Measurements from ENCODE around the gene BCAR3. TPM values are rescaled to one million over a fixed set of nuclear protein-coding genes. Genes with fewer than 3 reads are reported as not detected.

Gene BCAR3
- total and polyA plus RNA-seq, 2 of the 4 experiments (the other 2 are of a cell fraction): 41.4 to 46.4 TPM

GRCh38 chr1:93678946-93679480 is 2.6 kb downstream of the BCAR3 start:
- TF ChIP-seq POLR2A (IDR thresholded peaks at IDR 0.05; ENCODE audit: low read depth, low read length) (no peak), FOS (IDR thresholded peaks at IDR 0.05; ENCODE audit: low read depth, low read length) (no peak), RCOR1 (IDR thresholded peaks at IDR 0.05; ENCODE audit: insufficient replicate concordance, low read length) (no peak), RAD21 (IDR thresholded peaks at IDR 0.05; ENCODE audit: low read length) (no peak), SMC3 (IDR thresholded peaks at IDR 0.05; ENCODE audit: low read depth, low read length) (no peak), RFX5 (IDR thresholded peaks at IDR 0.05; ENCODE audit: low read depth, low read length) (no peak), CEBPB (IDR thresholded peaks at IDR 0.05; ENCODE audit: low read depth, low read length) (no peak), MAZ (IDR thresholded peaks at IDR 0.05; ENCODE audit: borderline replicate concordance, low read depth, low read length) (no peak), CTCF (conservative IDR thresholded peaks at IDR 0.05; ENCODE audit: low read depth, low read length) (no peak), NFE2L2 (IDR thresholded peaks at IDR 0.05; ENCODE audit: low read depth, low read length) (no peak), MXI1 (IDR thresholded peaks at IDR 0.05; ENCODE audit: borderline replicate concordance, low read depth, low read length) (no peak)
- TF ChIP-seq, protein P1, sequence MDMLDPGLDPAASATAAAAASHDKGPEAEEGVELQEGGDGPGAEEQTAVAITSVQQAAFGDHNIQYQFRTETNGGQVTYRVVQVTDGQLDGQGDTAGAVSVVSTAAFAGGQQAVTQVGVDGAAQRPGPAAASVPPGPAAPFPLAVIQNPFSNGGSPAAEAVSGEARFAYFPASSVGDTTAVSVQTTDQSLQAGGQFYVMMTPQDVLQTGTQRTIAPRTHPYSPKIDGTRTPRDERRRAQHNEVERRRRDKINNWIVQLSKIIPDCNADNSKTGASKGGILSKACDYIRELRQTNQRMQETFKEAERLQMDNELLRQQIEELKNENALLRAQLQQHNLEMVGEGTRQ (IDR thresholded peaks at IDR 0.05; ENCODE audit: low read depth, low read length): no peak
- Histone ChIP-seq H4K5ac (ENCODE audit: low read depth, low read length) (peak overlapping the region; percentile 62), H3K9me1 (ENCODE audit: insufficient read depth, low read length) (peaks cover 33% of the 10 kb centered on the region), H2AFZ (replicated peaks; ENCODE audit: low read length, poor library complexity) (no peak overlapping the region), H2AK5ac (ENCODE audit: low read depth, low read length) (peak overlapping the region; percentile 93), H3K27ac (ENCODE audit: insufficient read depth, low read length) (peak overlapping the region; percentile 78), H3K9ac (ENCODE audit: low read depth, low read length) (peak overlapping the region; percentile 43; the same call in 1 of the 2 replicates), H3K14ac (replicated peaks; ENCODE audit: low read depth, low read length) (peak overlapping the region; percentile 84), H2BK20ac (ENCODE audit: low read depth, low read length) (peak overlapping the region; percentile 88), H2BK5ac (ENCODE audit: low read depth, low read length, poor library complexity, severe bottlenecking) (peak overlapping the region; percentile 88), H3K4ac (ENCODE audit: low read depth, low read length) (peak overlapping the region; percentile 88), H4K91ac (ENCODE audit: insufficient read depth, low read depth, low read length) (peak overlapping the region; percentile 74), H4K8ac (ENCODE audit: low read depth in 2 of 2, low read length in 2 of 2) (peak overlapping the region; percentile 8 to 76; a peak in 3 of 4 replicates), H3K27me3 (ENCODE audit: control insufficient read depth, insufficient read depth, low read length) (no peaks in the 10 kb centered on the region), H2BK120ac (ENCODE audit: low read depth, low read length) (peak overlapping the region; percentile 77), H3K9me3 (ENCODE audit: control insufficient read depth, insufficient read depth, low read length) (no peaks in the 10 kb centered on the region), H3K56ac (ENCODE audit: extremely low read depth, insufficient read depth, low read length) (peak overlapping the region; percentile 64), H3K23ac (ENCODE audit: low read depth, low read length) (peak overlapping the region; percentile 91), H4K20me1 (ENCODE audit: insufficient read depth, low read length) (peaks cover 58% of the 10 kb centered on the region), H2BK15ac (ENCODE audit: low read depth, low read length) (peak overlapping the region; percentile 52; the same call in 2 of the 3 replicates), H3K4me1 (ENCODE audit: control insufficient read depth, insufficient read depth, low read length) (peaks cover 28% of the 10 kb centered on the region), H3K36me3 (ENCODE audit: control insufficient read depth, insufficient read depth, low read length) (peaks cover 13% of the 10 kb centered on the region), H3K79me1 (ENCODE audit: low read depth in 1 of 2, low read length in 2 of 2) (peaks cover 8 to 70% of the 10 kb centered on the region in 2 experiments; a peak in 3 of 4 replicates), H3K4me2 (ENCODE audit: low read depth, low read length) (peak overlapping the region; percentile 85), H2AK9ac (replicated peaks; ENCODE audit: low read depth, low read length, poor library complexity) (no peak overlapping the region), H3K4me3 (ENCODE audit: insufficient read depth, low read depth, low read length) (no peak overlapping the region; the same call in 1 of the 2 replicates), H3K18ac (ENCODE audit: low read depth, low read length) (peak overlapping the region; percentile 73; the same call in 1 of the 2 replicates)
- intact Hi-C loops (cut with micrococcal nuclease) (no loop called here), dilution Hi-C loops (cut with HindIII; ENCODE audit: low sequenced_read_pairs, unreplicated experiment) (no loop called here), in situ Hi-C loops (cut with MboI; ENCODE audit: low sequenced_read_pairs) (no loop called here)
- ATAC-seq (ENCODE audit: low read depth) (no peak), DNase-seq (no peak)
- WGBS, 2 experiments (ENCODE audit: extremely low coverage in 2 of 2, insufficient read length in 1 of 2): 72% methylated on average over 2 of the region's 4 CpGs; no CpG with 5 or more reads in 1 of the 2 experiments
- BruUV-seq (replicated peaks): no TSS peak
- ChIA-PET POLR2A (ENCODE audit: unreplicated experiment) (no interaction called here), CTCF (interaction anchor here (0.9 to 1.6 kb wide), 3 partner anchors 9 to 57 kb away, joined by 3 to 6 read pairs (median 5); no protein-coding TSS in a partner anchor)

Data from IMR-90 (cell line).